ENCODE measurements around the gene C3AR1. TPM values are rescaled to one million over a fixed set of nuclear protein-coding genes. Genes with fewer than 3 reads are reported as not detected.
"Not testable (repeated sequence)": the region's sequence is repeated elsewhere in the genome, so short reads cannot be mapped to it uniquely, and the experiment has no call there.

Gene C3AR1
- total RNA-seq (2016; rRNA removed; fragmentation: Illumina TruSeq; extraction: Trizol) (not detected in 2 replicates), polyA plus RNA-seq (2011; rRNA removed) (not detected in 2 replicates), polyA minus RNA-seq (2011; rRNA and poly(A)+ RNA removed; ENCODE audit: low replicate concordance) (not detected in 2 replicates), Bru-seq, nascent RNA (percentile 9 among the genes with signal in this experiment), BruChase-seq, experiment 1, labeled RNA remaining after a 6-hour chase (percentile 6 among the genes with signal in this experiment), BruChase-seq, experiment 2, labeled RNA remaining after a 2-hour chase (percentile 6 among the genes with signal in this experiment)
- not detected in 2 replicates for total RNA-seq (2016; cell fraction: cytosol; rRNA removed; fragmentation: Illumina TruSeq; extraction: Trizol; ENCODE audit: low read depth)
- not detected in 2 replicates for total RNA-seq (2016; cell fraction: insoluble cytoplasmic fraction; rRNA removed; fragmentation: Illumina TruSeq; extraction: Trizol)
- not detected in 2 replicates for total RNA-seq (2016; cell fraction: membrane; rRNA removed; fragmentation: Illumina TruSeq; extraction: Trizol)
- not detected in 2 replicates for total RNA-seq (2016; cell fraction: nucleus; rRNA removed; fragmentation: Illumina TruSeq; extraction: Trizol)
- not detected in 2 replicates for polyA plus RNA-seq (2011; cell fraction: cytosol; rRNA removed)
- polyA plus RNA-seq (2011; cell fraction: nucleus; rRNA removed): not detected in 2 replicates
- not detected in 2 replicates for polyA plus RNA-seq (2012)
- not detected in 2 replicates for polyA plus RNA-seq (2016; cell fraction: cytosol; fragmentation: Illumina TruSeq; extraction: Trizol; ENCODE audit: low read depth)
- not detected in 2 replicates for polyA plus RNA-seq (2016; cell fraction: insoluble cytoplasmic fraction; fragmentation: Illumina TruSeq; extraction: Trizol; ENCODE audit: low read depth)
- polyA plus RNA-seq (2016; cell fraction: membrane; fragmentation: Illumina TruSeq; extraction: Trizol; ENCODE audit: low read depth): not detected in 2 replicates
- not detected in 2 replicates for polyA plus RNA-seq (2016; cell fraction: nucleus; fragmentation: Illumina TruSeq; extraction: Trizol; ENCODE audit: insufficient read depth, low read depth)
- not detected in 2 replicates for polyA minus RNA-seq (2011; cell fraction: cytosol; rRNA and poly(A)+ RNA removed)
- polyA minus RNA-seq (2011; cell fraction: nucleus; rRNA and poly(A)+ RNA removed): not detected in 2 replicates
- long read RNA-seq, experiment 1: 0 reads
- long read RNA-seq, experiment 2, partial matches to known transcripts: 0 of 1 reads
- long read RNA-seq, experiment 2, other reads (novel, unspliced or antisense): 0 of 1 reads

- CTCF ChIA-PET (ENCODE audit: low intra/inter-chr PET ratio, low total read pairs): no interaction called here
- no peak within 1 kb of the TSS for H3K4me3 ChIP-seq (replicated peaks in 1 of 3; ENCODE audit: insufficient read depth in 1 of 3, low read depth in 2 of 3, low read length in 3 of 3)
- H3K9ac ChIP-seq (ENCODE audit: insufficient read depth, low read depth, low read length): no peak within 1 kb of the TSS
- H3K27ac ChIP-seq (ENCODE audit: extremely low read length, insufficient read depth, low read length): no peak within 1 kb of the TSS
- 24% methylated on average over 2 of the region's 2 CpGs for WGBS (ENCODE audit: low lambda C conversion rate)
- H3K4me2 ChIP-seq (ENCODE audit: low read depth, low read length): no peak within 1 kb of the TSS
- POLR2A ChIA-PET: no interaction called here
- no peaks in the 10 kb centered on the region for H3K9me3 ChIP-seq (ENCODE audit: low read length)
- no peaks in the 10 kb centered on the region for H3K36me3 ChIP-seq (replicated peaks in 1 of 2; ENCODE audit: control insufficient read depth in 1 of 2, insufficient read depth in 2 of 2, low read length in 2 of 2)
- H4K20me1 ChIP-seq (ENCODE audit: insufficient read depth, low read length): no peaks in the 10 kb centered on the region
- peaks cover 0 to 4% of the 10 kb centered on the region in 2 experiments; a peak in 2 of 5 replicates for H3K27me3 ChIP-seq (ENCODE audit: control insufficient read depth in 1 of 2, insufficient read depth in 2 of 2, low read length in 2 of 2)
- FAIRE-seq (no peak), DNase-seq (ENCODE audit: low spot score) (no peak), ATAC-seq (no peak)
- intact Hi-C loops (cut with micrococcal nuclease; ENCODE audit: unreplicated experiment): no loop called here
- H3K4me1 ChIP-seq (ENCODE audit: insufficient read depth, low read length): no peaks in the 10 kb centered on the region
- H2AFZ ChIP-seq (ENCODE audit: low read length): no peak within 1 kb of the TSS
- in situ Hi-C loops (cut with HindIII; ENCODE audit: extremely low pct_ligation_motif_present, low pct_unique_long_range_greater_than_20kb): no loop called here
- TF ChIP-seq MAFK (conservative IDR thresholded peaks at IDR 0.05 in 1 of 2, IDR thresholded peaks at IDR 0.05 in 1 of 2; ENCODE audit: low read length in 2 of 2): peak; percentile 58 to 75
- no peak for TF ChIP-seq FOXJ3 (CRISPR knock-in tag; IDR thresholded peaks at IDR 0.05; ENCODE audit: borderline replicate concordance)
- TF ChIP-seq MAFF (IDR thresholded peaks at IDR 0.05; ENCODE audit: low read depth, low read length): peak; percentile 65
- no peak for TF ChIP-seq PAF1 (CRISPR knock-in tag; IDR thresholded peaks at IDR 0.05)
- no peak for TF ChIP-seq SOX5 (CRISPR knock-in tag; IDR thresholded peaks at IDR 0.05; ENCODE audit: borderline replicate concordance)
- no peak for TF ChIP-seq SPEN (CRISPR knock-in tag; IDR thresholded peaks at IDR 0.05; ENCODE audit: low read depth)
- no peaks in the 10 kb centered on the region for H3K79me2 ChIP-seq (ENCODE audit: insufficient read depth, low read length)
- BruUV-seq (replicated peaks): no TSS peak
Observed at GRCh38 chr12:8065991-8066594, at the start of gene C3AR1. C3AR1 (minus strand) TSS chr12:8066359; CDS start chr12:8060185, 6,174 bp downstream.

GRCh38 chr12:8113117-8113516 lies 47.0 kb upstream of the C3AR1 start:
- H4K20me1 ChIP-seq (ENCODE audit: insufficient read depth, low read length); BruUV-seq (replicated peaks); intact Hi-C loops (cut with micrococcal nuclease; ENCODE audit: unreplicated experiment); H3K9me3 ChIP-seq (ENCODE audit: low read length); H3K27ac ChIP-seq (ENCODE audit: extremely low read length, insufficient read depth, low read length); DNase-seq (ENCODE audit: low spot score); H3K79me2 ChIP-seq (ENCODE audit: insufficient read depth, low read length); CTCF ChIA-PET (ENCODE audit: low intra/inter-chr PET ratio, low total read pairs); H3K9ac ChIP-seq (ENCODE audit: insufficient read depth, low read depth, low read length); H3K4me3 ChIP-seq (replicated peaks in 1 of 3; ENCODE audit: insufficient read depth in 1 of 3, low read depth in 2 of 3, low read length in 3 of 3); POLR2A ChIA-PET; H3K4me2 ChIP-seq (ENCODE audit: low read depth, low read length); H3K4me1 ChIP-seq (ENCODE audit: insufficient read depth, low read length); H3K27me3 ChIP-seq (ENCODE audit: control insufficient read depth in 1 of 2, insufficient read depth in 2 of 2, low read length in 2 of 2); FAIRE-seq; H2AFZ ChIP-seq (ENCODE audit: low read length); ATAC-seq; H3K36me3 ChIP-seq (replicated peaks in 1 of 2; ENCODE audit: control insufficient read depth in 1 of 2, insufficient read depth in 2 of 2, low read length in 2 of 2): not testable (repeated sequence)
- in situ Hi-C loops (cut with HindIII; ENCODE audit: extremely low pct_ligation_motif_present, low pct_unique_long_range_greater_than_20kb): loop anchor here (25.0 kb wide), 1 partner anchor 124 kb away; the partner anchor contains the start of gene FAM90A1
- WGBS (ENCODE audit: low lambda C conversion rate): 79% methylated on average over 4 of the region's 4 CpGs

All from HepG2 (cell line).